GM18526 (cell line): Measurements from ENCODE around the gene GPR158.

ENCODE experiments used
- POLR2A ChIP-seq: IDR thresholded peaks from 3 replicates; pipeline ENCODE4 v1.6.1; 2011; ENCODE audit not compliant: insufficient read length; ENCODE audit errors: extremely low read depth

The GPR158 gene

GRCh38 chr10:25327273-25327672, 152.5 kb downstream of the GPR158 start:
- TF ChIP-seq POLR2A, result no peak

GRCh38 chr10:25328361-25328760, 153.6 kb downstream of the GPR158 start:
- no peak for TF ChIP-seq POLR2A

GRCh38 chr10:25334445-25334844, 159.6 kb downstream of the GPR158 start:
- TF ChIP-seq POLR2A, result no peak

- no peak for TF ChIP-seq POLR2A
Measured at GRCh38 chr10:25336330-25336729, 161.5 kb downstream of the GPR158 start.

- TF ChIP-seq POLR2A, result no peak
Measured at GRCh38 chr10:25338271-25338670, 163.5 kb downstream of the GPR158 start.

GRCh38 chr10:25339966-25340365, 165.2 kb downstream of the GPR158 start:
- TF ChIP-seq POLR2A, result no peak

- TF ChIP-seq POLR2A, result no peak
Measured at GRCh38 chr10:25349520-25349919, 174.7 kb downstream of the GPR158 start.

- TF ChIP-seq POLR2A, result no peak
Measured at GRCh38 chr10:25356609-25357008, 181.8 kb downstream of the GPR158 start.

GRCh38 chr10:25357269-25357668, 182.5 kb downstream of the GPR158 start:
- no peak for TF ChIP-seq POLR2A

- TF ChIP-seq POLR2A, result no peak
Measured at GRCh38 chr10:25382029-25382810, 207.4 kb downstream of the GPR158 start.

GRCh38 chr10:25383686-25384085, 208.9 kb downstream of the GPR158 start:
- no peak for TF ChIP-seq POLR2A

- TF ChIP-seq POLR2A, result no peak
Measured at GRCh38 chr10:25384618-25385017, 209.8 kb downstream of the GPR158 start.

- no peak for TF ChIP-seq POLR2A
Measured at GRCh38 chr10:25388188-25388861, 213.5 kb downstream of the GPR158 start.

- no peak for TF ChIP-seq POLR2A
Measured at GRCh38 chr10:25388862-25389206, 214.0 kb downstream of the GPR158 start.

- TF ChIP-seq POLR2A, result no peak
Measured at GRCh38 chr10:25390733-25391132, 215.9 kb downstream of the GPR158 start.

GRCh38 chr10:25392132-25392531, 217.3 kb downstream of the GPR158 start:
- no peak for TF ChIP-seq POLR2A

- TF ChIP-seq POLR2A, result no peak
Measured at GRCh38 chr10:25393621-25394020, 218.8 kb downstream of the GPR158 start.
